Measurements from ENCODE around the gene EDA. TPM values are rescaled to one million over a fixed set of nuclear protein-coding genes. Genes with fewer than 3 reads are reported as not detected.

EDA gene
- total RNA-seq, 1 donor, result under 0.01 TPM

DNA sequence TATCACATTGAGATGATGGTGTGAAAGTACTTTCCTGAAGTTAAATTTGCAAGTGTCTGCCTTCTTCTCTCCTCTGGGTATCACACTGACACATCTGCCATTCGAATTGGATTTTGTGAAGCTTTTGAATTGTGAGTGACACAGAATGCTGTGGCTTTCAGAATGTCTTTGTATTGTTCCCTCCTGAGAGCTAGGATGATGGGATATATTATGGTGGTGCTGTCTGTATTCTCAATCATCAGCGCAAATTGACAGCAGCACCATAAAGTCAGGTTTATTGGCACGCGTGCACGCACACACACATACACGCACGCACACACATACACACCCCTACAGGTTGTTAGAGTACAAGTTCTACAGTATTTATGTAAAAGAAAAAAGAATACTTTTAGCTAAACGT is 290.5 kb downstream of the EDA start:
- H3K36me3 ChIP-seq (ENCODE audit: insufficient read depth, low read length), result no peaks in the 10 kb centered on the region
- TF ChIP-seq, protein P1, sequence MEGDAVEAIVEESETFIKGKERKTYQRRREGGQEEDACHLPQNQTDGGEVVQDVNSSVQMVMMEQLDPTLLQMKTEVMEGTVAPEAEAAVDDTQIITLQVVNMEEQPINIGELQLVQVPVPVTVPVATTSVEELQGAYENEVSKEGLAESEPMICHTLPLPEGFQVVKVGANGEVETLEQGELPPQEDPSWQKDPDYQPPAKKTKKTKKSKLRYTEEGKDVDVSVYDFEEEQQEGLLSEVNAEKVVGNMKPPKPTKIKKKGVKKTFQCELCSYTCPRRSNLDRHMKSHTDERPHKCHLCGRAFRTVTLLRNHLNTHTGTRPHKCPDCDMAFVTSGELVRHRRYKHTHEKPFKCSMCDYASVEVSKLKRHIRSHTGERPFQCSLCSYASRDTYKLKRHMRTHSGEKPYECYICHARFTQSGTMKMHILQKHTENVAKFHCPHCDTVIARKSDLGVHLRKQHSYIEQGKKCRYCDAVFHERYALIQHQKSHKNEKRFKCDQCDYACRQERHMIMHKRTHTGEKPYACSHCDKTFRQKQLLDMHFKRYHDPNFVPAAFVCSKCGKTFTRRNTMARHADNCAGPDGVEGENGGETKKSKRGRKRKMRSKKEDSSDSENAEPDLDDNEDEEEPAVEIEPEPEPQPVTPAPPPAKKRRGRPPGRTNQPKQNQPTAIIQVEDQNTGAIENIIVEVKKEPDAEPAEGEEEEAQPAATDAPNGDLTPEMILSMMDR (IDR thresholded peaks at IDR 0.05; ENCODE audit: extremely low read depth, low read depth, low read length), result no peak
- no peak overlapping the region for H3K4me3 ChIP-seq (ENCODE audit: insufficient read depth, low read length)
- no peaks in the 10 kb centered on the region for H3K9me3 ChIP-seq (ENCODE audit: low read depth, low read length)
- no peak overlapping the region for H3K4me2 ChIP-seq (ENCODE audit: insufficient read depth, low read length)
- peaks cover 4% of the 10 kb centered on the region for H3K27me3 ChIP-seq (ENCODE audit: insufficient read depth, low read length)
- no peaks in the 10 kb centered on the region for H3K79me2 ChIP-seq (ENCODE audit: insufficient read depth, low read length)
- no peak for DNase-seq (ENCODE audit: insufficient read length, low spot score, missing footprints)
- H2AFZ ChIP-seq (ENCODE audit: low read length), result no peak overlapping the region
- H3K4me1 ChIP-seq (ENCODE audit: insufficient read depth, low read length), result no peaks in the 10 kb centered on the region
- no peak overlapping the region for H3K27ac ChIP-seq (ENCODE audit: low read depth, low read length)
- no peaks in the 10 kb centered on the region for H4K20me1 ChIP-seq (ENCODE audit: insufficient read depth, low read length)

DNA sequence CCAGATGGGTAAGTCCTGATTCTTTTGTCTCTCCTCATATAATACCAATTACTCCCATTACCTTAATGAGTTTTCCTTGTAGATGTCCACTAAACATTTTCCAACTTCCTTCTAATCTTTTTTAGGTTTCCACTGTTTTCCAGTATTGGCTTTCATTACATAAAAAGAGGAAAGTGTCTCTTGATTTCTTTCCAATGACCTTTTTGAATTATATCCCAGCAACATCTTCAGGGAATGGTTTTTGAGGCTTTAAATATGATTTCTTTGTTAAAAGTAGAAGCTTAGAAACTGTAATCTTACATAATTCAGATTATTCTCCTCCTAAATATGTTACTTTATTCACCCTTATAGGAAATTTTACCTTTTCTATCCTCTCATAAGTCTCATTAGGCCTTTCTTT is 298.9 kb downstream of the EDA start:
- H3K27ac ChIP-seq (ENCODE audit: low read depth, low read length), result no peak overlapping the region
- no peak overlapping the region for H2AFZ ChIP-seq (ENCODE audit: low read length)
- H3K36me3 ChIP-seq (ENCODE audit: insufficient read depth, low read length), result no peaks in the 10 kb centered on the region
- DNase-seq (ENCODE audit: insufficient read length, low spot score, missing footprints), result no peak
- H3K4me2 ChIP-seq (ENCODE audit: insufficient read depth, low read length), result no peak overlapping the region
- H3K79me2 ChIP-seq (ENCODE audit: insufficient read depth, low read length), result no peaks in the 10 kb centered on the region
- H3K4me1 ChIP-seq (ENCODE audit: insufficient read depth, low read length), result no peaks in the 10 kb centered on the region
- TF ChIP-seq, protein P1 (IDR thresholded peaks at IDR 0.05; ENCODE audit: extremely low read depth, low read depth, low read length), result no peak
- H3K4me3 ChIP-seq (ENCODE audit: insufficient read depth, low read length), result no peak overlapping the region
- H4K20me1 ChIP-seq (ENCODE audit: insufficient read depth, low read length), result no peaks in the 10 kb centered on the region
- no peaks in the 10 kb centered on the region for H3K9me3 ChIP-seq (ENCODE audit: low read depth, low read length)
- H3K27me3 ChIP-seq (ENCODE audit: insufficient read depth, low read length), result no peaks in the 10 kb centered on the region

DNA sequence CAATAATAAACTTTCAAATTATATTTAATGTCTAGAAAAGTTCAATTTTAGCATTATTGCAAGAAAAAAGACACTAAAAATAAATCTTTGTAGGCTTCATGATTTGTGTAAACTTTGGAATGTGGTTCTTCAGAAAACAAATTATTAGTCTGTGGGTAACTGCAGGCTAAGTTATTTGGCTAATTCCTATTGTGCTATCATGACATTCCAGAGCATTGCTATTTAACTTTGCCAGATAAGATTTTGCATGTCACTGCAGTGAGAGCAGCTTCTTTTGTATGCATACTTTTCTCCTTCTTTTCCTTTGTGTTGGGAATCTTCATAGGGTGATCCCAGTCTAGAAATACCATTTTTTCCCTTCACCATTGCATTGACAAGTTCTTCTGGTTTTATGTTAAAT is 303.8 kb downstream of the EDA start:
- no peak overlapping the region for H3K27ac ChIP-seq (ENCODE audit: low read depth, low read length)
- DNase-seq (ENCODE audit: insufficient read length, low spot score, missing footprints), result no peak
- H3K79me2 ChIP-seq (ENCODE audit: insufficient read depth, low read length), result no peaks in the 10 kb centered on the region
- no peak overlapping the region for H2AFZ ChIP-seq (ENCODE audit: low read length)
- H4K20me1 ChIP-seq (ENCODE audit: insufficient read depth, low read length), result no peaks in the 10 kb centered on the region
- no peak overlapping the region for H3K4me3 ChIP-seq (ENCODE audit: insufficient read depth, low read length)
- H3K27me3 ChIP-seq (ENCODE audit: insufficient read depth, low read length), result no peaks in the 10 kb centered on the region
- H3K4me2 ChIP-seq (ENCODE audit: insufficient read depth, low read length), result no peak overlapping the region
- H3K4me1 ChIP-seq (ENCODE audit: insufficient read depth, low read length), result no peaks in the 10 kb centered on the region
- no peaks in the 10 kb centered on the region for H3K36me3 ChIP-seq (ENCODE audit: insufficient read depth, low read length)
- no peaks in the 10 kb centered on the region for H3K9me3 ChIP-seq (ENCODE audit: low read depth, low read length)
- TF ChIP-seq, protein P1 (IDR thresholded peaks at IDR 0.05; ENCODE audit: extremely low read depth, low read depth, low read length), result no peak

DNA sequence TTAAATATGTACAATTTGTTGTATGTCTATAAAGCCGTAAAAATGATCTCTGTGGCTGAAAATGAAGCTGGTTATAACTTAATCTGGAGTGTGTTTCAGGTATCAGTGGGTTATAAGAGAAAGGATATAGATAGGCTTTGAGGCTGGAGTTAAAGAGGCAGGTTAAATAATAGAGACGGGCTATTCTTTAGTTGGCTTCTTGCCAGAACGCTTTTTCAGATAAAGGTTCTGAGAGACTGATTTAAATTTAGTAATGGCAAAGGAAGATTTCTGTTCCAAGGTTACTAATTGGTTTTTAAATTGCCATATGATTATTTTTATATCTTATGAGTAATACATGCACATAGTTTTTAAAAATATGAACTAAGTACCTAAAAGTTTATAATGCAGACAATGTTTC is 316.4 kb downstream of the EDA start:
- TF ChIP-seq, protein P1 (IDR thresholded peaks at IDR 0.05; ENCODE audit: extremely low read depth, low read depth, low read length), result no peak
- Histone ChIP-seq H3K4me2 (ENCODE audit: insufficient read depth, low read length) (no peak overlapping the region), H3K27me3 (ENCODE audit: insufficient read depth, low read length) (no peaks in the 10 kb centered on the region), H3K4me1 (ENCODE audit: insufficient read depth, low read length) (no peaks in the 10 kb centered on the region), H3K27ac (ENCODE audit: low read depth, low read length) (no peak overlapping the region), H2AFZ (ENCODE audit: low read length) (no peak overlapping the region), H3K79me2 (ENCODE audit: insufficient read depth, low read length) (no peaks in the 10 kb centered on the region), H3K36me3 (ENCODE audit: insufficient read depth, low read length) (no peaks in the 10 kb centered on the region), H3K9me3 (ENCODE audit: low read depth, low read length) (no peaks in the 10 kb centered on the region), H4K20me1 (ENCODE audit: insufficient read depth, low read length) (no peaks in the 10 kb centered on the region), H3K4me3 (ENCODE audit: insufficient read depth, low read length) (no peak overlapping the region)
- no peak for DNase-seq (ENCODE audit: insufficient read length, low spot score, missing footprints)

Measured in osteoblast (primary cell).